HEK293T (cell line): ENCODE measurements around the gene ELL3.

Source experiments
- BHLHE40 ChIP-seq: fragments of 450-650 bp; IDR thresholded peaks from 2 replicates; pipeline ENCODE4 v1.6.1; 2016; ENCODE audit warnings: mild to moderate bottlenecking, moderate library complexity, borderline replicate concordance
- CTBP1 ChIP-seq: fragments of 450-650 bp; IDR thresholded peaks from 2 replicates; pipeline ENCODE4 v1.6.1; 2016; ENCODE audit warnings: borderline replicate concordance
- ELF4 ChIP-seq: fragments of 450-650 bp; IDR thresholded peaks from 2 replicates; pipeline ENCODE4 v1.6.1; 2017; ENCODE audit warnings: antibody characterized with exemption
- FOXA1 ChIP-seq: fragments of 450-650 bp; IDR thresholded peaks from 2 replicates; pipeline ENCODE4 v1.6.1; 2016; ENCODE audit warnings: mild to moderate bottlenecking
- FOXK2 ChIP-seq: fragments of 450-650 bp; IDR thresholded peaks from 2 replicates; pipeline ENCODE4 v1.6.1; 2016; ENCODE audit warnings: mild to moderate bottlenecking
- FOXM1 ChIP-seq: fragments of 450-650 bp; IDR thresholded peaks from 2 replicates; pipeline ENCODE4 v1.6.1; 2017; ENCODE audit warnings: mild to moderate bottlenecking, borderline replicate concordance
- HDGF ChIP-seq: fragments of 450-650 bp; IDR thresholded peaks from 2 replicates; pipeline ENCODE4 v1.6.1; 2017; ENCODE audit warnings: antibody characterized with exemption, borderline replicate concordance
- L3MBTL2 ChIP-seq: fragments of 450-650 bp; conservative IDR thresholded peaks from 2 replicates; pipeline ENCODE4 v1.6.1; 2016; ENCODE audit warnings: mild to moderate bottlenecking
- PKNOX1 ChIP-seq: fragments of 450-650 bp; IDR thresholded peaks from 2 replicates; pipeline ENCODE4 v1.6.1; 2016
- SP1 ChIP-seq: fragments of 450-650 bp; IDR thresholded peaks from 2 replicates; pipeline ENCODE4 v1.6.1; 2017
- SUZ12 ChIP-seq: fragments of 450-650 bp; IDR thresholded peaks from 2 replicates; pipeline ENCODE4 v1.6.1; 2016; ENCODE audit warnings: mild to moderate bottlenecking
- TARDBP ChIP-seq: fragments of 450-650 bp; IDR thresholded peaks from 2 replicates; pipeline ENCODE4 v1.6.1; 2016

- TF ChIP-seq CTBP1 (no peak), FOXK2 (no peak), FOXM1 (no peak), TARDBP (no peak), FOXA1 (no peak), SP1 (no peak), ELF4 (no peak), PKNOX1 (no peak), BHLHE40 (no peak), SUZ12 (no peak), L3MBTL2 (no peak), HDGF (no peak)
Observed at GRCh38 chr15:43799209-43799944, 22.6 kb upstream of the ELL3 start.
